HepG2 (cell line): ENCODE measurements around the gene RELB. TPM values are rescaled to one million over a fixed set of nuclear protein-coding genes. Genes with fewer than 3 reads are reported as not detected.

ENCODE experiments used
- AKAP8 ChIP-seq: sonication (generic); formaldehyde crosslinking; IDR thresholded peaks from 2 replicates; pipeline ENCODE4 v1.5.1; 2020; ENCODE audit warnings: mild to moderate bottlenecking, missing genetic modification reagents
- BRCA1 ChIP-seq: sonication (generic); formaldehyde crosslinking; IDR thresholded peaks from 2 replicates; pipeline ENCODE4 v1.4.0; 2020; ENCODE audit warnings: missing genetic modification reagents
- GFI1 ChIP-seq: sonication (generic); formaldehyde crosslinking; IDR thresholded peaks from 2 replicates; pipeline ENCODE4 v1.5.0; 2020; ENCODE audit warnings: missing genetic modification reagents, mild to moderate bottlenecking, borderline replicate concordance
- IRX3 ChIP-seq: sonication (generic); formaldehyde crosslinking; IDR thresholded peaks from 2 replicates; pipeline ENCODE4 v1.8.1; 2023; ENCODE audit warnings: mild to moderate bottlenecking, low read depth, missing genetic modification reagents, borderline replicate concordance
- KDM3A ChIP-seq: IDR thresholded peaks from 2 replicates; pipeline ENCODE4 v1.6.1; 2018; ENCODE audit warnings: low read depth, missing compliant biosample characterization
- KDM6A ChIP-seq: IDR thresholded peaks from 2 replicates; pipeline ENCODE4 v1.6.1; 2016; ENCODE audit warnings: low read depth
- MED1 ChIP-seq: sonication (generic); formaldehyde crosslinking; IDR thresholded peaks from 2 replicates; pipeline ENCODE4 v1.4.0; 2020; ENCODE audit warnings: missing genetic modification reagents
- NR3C1 ChIP-seq: sonication (generic); formaldehyde crosslinking; IDR thresholded peaks from 2 replicates; pipeline ENCODE4 v1.4.0; 2020; ENCODE audit warnings: missing genetic modification reagents
- PLRG1 ChIP-seq: fragments of 450-650 bp; conservative IDR thresholded peaks from 2 replicates; pipeline ENCODE4 v1.6.1; 2016
- RFXANK ChIP-seq: IDR thresholded peaks from 2 replicates; pipeline ENCODE4 v1.6.1; 2016
- RFXAP ChIP-seq: sonication (generic); formaldehyde crosslinking; IDR thresholded peaks from 2 replicates; pipeline ENCODE4 v1.4.0; 2020; ENCODE audit warnings: missing genetic modification reagents, borderline replicate concordance
- RXRA ChIP-seq: sonication (generic); formaldehyde crosslinking; IDR thresholded peaks from 2 replicates; pipeline ENCODE4 v1.5.1; 2020; ENCODE audit warnings: missing genetic modification reagents
- SMAD1 ChIP-seq: sonication (generic); formaldehyde crosslinking; IDR thresholded peaks from 2 replicates; pipeline ENCODE4 v1.4.0; 2020; ENCODE audit warnings: missing genetic modification reagents, low read depth, mild to moderate bottlenecking, borderline replicate concordance
- SNRNP70 ChIP-seq: fragments of 200-400 bp; formaldehyde crosslinking; IDR thresholded peaks from 2 replicates; pipeline ENCODE4 v1.6.1; 2017; ENCODE audit warnings: mild to moderate bottlenecking, low read depth, low read length, moderate library complexity
- SP4 ChIP-seq: sonication (generic); formaldehyde crosslinking; IDR thresholded peaks from 2 replicates; pipeline ENCODE4 v1.8.1; 2023; ENCODE audit warnings: mild to moderate bottlenecking, missing genetic modification reagents
- TOPORS ChIP-seq: sonication (generic); formaldehyde crosslinking; IDR thresholded peaks from 2 replicates; pipeline ENCODE4 v1.8.0; 2023; ENCODE audit warnings: mild to moderate bottlenecking, missing genetic modification reagents
- ZFY ChIP-seq: sonication (generic); formaldehyde crosslinking; IDR thresholded peaks from 2 replicates; pipeline ENCODE4 v1.4.0; 2020; ENCODE audit warnings: missing genetic modification reagents
- ZKSCAN1 ChIP-seq: fragments of 150-350 bp; IDR thresholded peaks from 2 replicates; pipeline ENCODE4 v1.6.1; 2014; ENCODE audit warnings: low read length
- ZNF101 ChIP-seq: sonication (generic); formaldehyde crosslinking; IDR thresholded peaks from 2 replicates; pipeline ENCODE4 v1.4.0; 2020; ENCODE audit warnings: mild to moderate bottlenecking, low read depth, missing genetic modification reagents, borderline replicate concordance
- ZNF331 ChIP-seq: sonication (generic); formaldehyde crosslinking; IDR thresholded peaks from 2 replicates; pipeline ENCODE4 v1.4.0; 2020; ENCODE audit warnings: missing genetic modification reagents
- ZNF615 ChIP-seq: sonication (generic); formaldehyde crosslinking; IDR thresholded peaks from 2 replicates; pipeline ENCODE4 v1.5.0; 2020; ENCODE audit warnings: mild to moderate bottlenecking, missing genetic modification reagents, borderline replicate concordance
- ZNF619 ChIP-seq: sonication (generic); formaldehyde crosslinking; IDR thresholded peaks from 2 replicates; pipeline ENCODE4 v1.4.0; 2020; ENCODE audit warnings: mild to moderate bottlenecking, missing genetic modification reagents
- ZNF777 ChIP-seq: sonication (generic); formaldehyde crosslinking; IDR thresholded peaks from 2 replicates; pipeline ENCODE4 v1.4.0; 2020; ENCODE audit warnings: missing genetic modification reagents
- ZNF782 ChIP-seq: sonication (generic); formaldehyde crosslinking; IDR thresholded peaks from 2 replicates; pipeline ENCODE4 v1.4.0; 2020; ENCODE audit warnings: missing genetic modification reagents, mild to moderate bottlenecking, borderline replicate concordance
- polyA plus RNA-seq, 8 experiments: library from polyadenylated mRNA; depleted of rRNA in 3 of 8; stranded (reverse) in 7 of 8; unstranded in 1 of 8; fragments of >200 nt; fragmentation: Illumina TruSeq in 4 of 8; extraction: Trizol in 4 of 8; gene quantifications; 2 replicates each; pipeline versions ENCODE4 v1.2.1 to v1.2.3, GENCODE V29; 2011 to 2016; ENCODE audit warnings: low read depth in 4 of 8, missing spikeins in 1 of 8, mixed read lengths in 1 of 8; ENCODE audit not compliant: insufficient read depth in 1 of 8
- total RNA-seq, 5 experiments: library from RNA; depleted of rRNA; stranded (reverse); fragments of >200 nt; fragmentation: Illumina TruSeq; extraction: Trizol; gene quantifications; 2 replicates each; pipeline ENCODE4 v1.2.3, GENCODE V29; 2016; ENCODE audit warnings: low read depth in 1 of 5
- TF ChIP-seq, protein P1 (sequence below): sonication (generic); formaldehyde crosslinking; IDR thresholded peaks from 2 replicates; pipeline ENCODE4 v1.5.1; 2020; ENCODE audit warnings: missing genetic modification reagents, mild to moderate bottlenecking, borderline replicate concordance
- TF ChIP-seq, protein P2 (sequence below): sonication (generic); formaldehyde crosslinking; IDR thresholded peaks from 2 replicates; pipeline ENCODE4 v1.4.0; 2020; ENCODE audit warnings: missing genetic modification reagents; ENCODE audit errors: not compliant biosample characterization
- TF ChIP-seq, protein P3 (sequence below): IDR thresholded peaks from 2 replicates; pipeline ENCODE4 v1.4.0; 2020; ENCODE audit warnings: mild to moderate bottlenecking, missing genetic modification reagents

Gene RELB
- total and polyA plus RNA-seq, 2 of the 13 experiments (the other 11 are each of a cell fraction or from before 2014, with no cell fraction given): 1.9 to 3.5 TPM

DNA sequence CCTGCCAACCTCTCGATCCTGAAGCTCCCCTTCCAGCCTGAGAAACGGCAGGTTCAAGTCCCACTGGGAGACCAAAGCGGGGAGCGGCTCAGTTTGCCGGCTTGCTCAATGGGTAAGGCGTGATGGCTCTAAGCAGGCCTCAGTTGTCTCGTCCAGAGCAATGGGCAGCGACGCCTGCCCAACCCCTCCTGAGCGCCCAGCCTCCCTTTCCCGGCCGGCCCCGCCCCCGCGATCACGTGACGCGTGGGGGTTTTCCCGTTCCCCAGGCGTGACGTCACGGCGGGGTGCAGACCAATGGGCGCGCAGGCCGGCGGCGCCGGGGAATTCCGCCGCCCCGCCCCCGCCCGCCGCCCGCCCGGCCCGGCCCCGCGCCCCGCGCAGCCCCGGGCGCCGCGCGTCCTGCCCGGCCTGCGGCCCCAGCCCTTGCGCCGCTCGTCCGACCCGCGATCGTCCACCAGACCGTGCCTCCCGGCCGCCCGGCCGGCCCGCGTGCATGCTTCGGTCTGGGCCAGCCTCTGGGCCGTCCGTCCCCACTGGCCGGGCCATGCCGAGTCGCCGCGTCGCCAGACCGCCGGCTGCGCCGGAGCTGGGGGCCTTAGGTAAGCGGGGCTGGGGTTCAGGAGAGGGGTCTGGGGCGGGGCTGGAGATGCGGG is at the start of gene RELB (continued):
- TF ChIP-seq, protein P1, sequence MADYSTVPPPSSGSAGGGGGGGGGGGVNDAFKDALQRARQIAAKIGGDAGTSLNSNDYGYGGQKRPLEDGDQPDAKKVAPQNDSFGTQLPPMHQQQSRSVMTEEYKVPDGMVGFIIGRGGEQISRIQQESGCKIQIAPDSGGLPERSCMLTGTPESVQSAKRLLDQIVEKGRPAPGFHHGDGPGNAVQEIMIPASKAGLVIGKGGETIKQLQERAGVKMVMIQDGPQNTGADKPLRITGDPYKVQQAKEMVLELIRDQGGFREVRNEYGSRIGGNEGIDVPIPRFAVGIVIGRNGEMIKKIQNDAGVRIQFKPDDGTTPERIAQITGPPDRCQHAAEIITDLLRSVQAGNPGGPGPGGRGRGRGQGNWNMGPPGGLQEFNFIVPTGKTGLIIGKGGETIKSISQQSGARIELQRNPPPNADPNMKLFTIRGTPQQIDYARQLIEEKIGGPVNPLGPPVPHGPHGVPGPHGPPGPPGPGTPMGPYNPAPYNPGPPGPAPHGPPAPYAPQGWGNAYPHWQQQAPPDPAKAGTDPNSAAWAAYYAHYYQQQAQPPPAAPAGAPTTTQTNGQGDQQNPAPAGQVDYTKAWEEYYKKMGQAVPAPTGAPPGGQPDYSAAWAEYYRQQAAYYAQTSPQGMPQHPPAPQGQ (CRISPR knock-in tag): no peak
- peak; percentile 26; the same call in 1 of the 2 replicates for TF ChIP-seq MED1 (CRISPR knock-in tag)
- TF ChIP-seq, protein P2, sequence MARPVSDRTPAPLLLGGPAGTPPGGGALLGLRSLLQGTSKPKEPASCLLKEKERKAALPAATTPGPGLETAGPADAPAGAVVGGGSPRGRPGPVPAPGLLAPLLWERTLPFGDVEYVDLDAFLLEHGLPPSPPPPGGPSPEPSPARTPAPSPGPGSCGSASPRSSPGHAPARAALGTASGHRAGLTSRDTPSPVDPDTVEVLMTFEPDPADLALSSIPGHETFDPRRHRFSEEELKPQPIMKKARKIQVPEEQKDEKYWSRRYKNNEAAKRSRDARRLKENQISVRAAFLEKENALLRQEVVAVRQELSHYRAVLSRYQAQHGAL: no peak
- TF ChIP-seq NR3C1 (CRISPR knock-in tag): no peak
- TF ChIP-seq ZNF331 (CRISPR knock-in tag): 0 out of 2 replicates have a peak, but pooled peaks have one; percentile 13
- no peak for TF ChIP-seq ZNF101
- TF ChIP-seq KDM3A (CRISPR knock-in tag): no peak
- no peak for TF ChIP-seq PLRG1
- no peak for TF ChIP-seq ZNF619 (CRISPR knock-in tag)
- TF ChIP-seq AKAP8 (CRISPR knock-in tag): no peak
- no peak for TF ChIP-seq ZNF782 (CRISPR knock-in tag)
- no peak for TF ChIP-seq SMAD1 (CRISPR knock-in tag)
- TF ChIP-seq RFXANK (CRISPR knock-in tag): no peak
- TF ChIP-seq SP4: peak; percentile 43
- no peak for TF ChIP-seq BRCA1
- TF ChIP-seq IRX3 (CRISPR knock-in tag): no peak
- no peak; the same call in 1 of the 2 replicates for TF ChIP-seq ZFY (CRISPR knock-in tag)
- no peak for TF ChIP-seq ZNF777 (CRISPR knock-in tag)
- no peak for TF ChIP-seq SNRNP70
- TF ChIP-seq ZNF615 (CRISPR knock-in tag): no peak
- no peak for TF ChIP-seq KDM6A
- TF ChIP-seq, protein P3, sequence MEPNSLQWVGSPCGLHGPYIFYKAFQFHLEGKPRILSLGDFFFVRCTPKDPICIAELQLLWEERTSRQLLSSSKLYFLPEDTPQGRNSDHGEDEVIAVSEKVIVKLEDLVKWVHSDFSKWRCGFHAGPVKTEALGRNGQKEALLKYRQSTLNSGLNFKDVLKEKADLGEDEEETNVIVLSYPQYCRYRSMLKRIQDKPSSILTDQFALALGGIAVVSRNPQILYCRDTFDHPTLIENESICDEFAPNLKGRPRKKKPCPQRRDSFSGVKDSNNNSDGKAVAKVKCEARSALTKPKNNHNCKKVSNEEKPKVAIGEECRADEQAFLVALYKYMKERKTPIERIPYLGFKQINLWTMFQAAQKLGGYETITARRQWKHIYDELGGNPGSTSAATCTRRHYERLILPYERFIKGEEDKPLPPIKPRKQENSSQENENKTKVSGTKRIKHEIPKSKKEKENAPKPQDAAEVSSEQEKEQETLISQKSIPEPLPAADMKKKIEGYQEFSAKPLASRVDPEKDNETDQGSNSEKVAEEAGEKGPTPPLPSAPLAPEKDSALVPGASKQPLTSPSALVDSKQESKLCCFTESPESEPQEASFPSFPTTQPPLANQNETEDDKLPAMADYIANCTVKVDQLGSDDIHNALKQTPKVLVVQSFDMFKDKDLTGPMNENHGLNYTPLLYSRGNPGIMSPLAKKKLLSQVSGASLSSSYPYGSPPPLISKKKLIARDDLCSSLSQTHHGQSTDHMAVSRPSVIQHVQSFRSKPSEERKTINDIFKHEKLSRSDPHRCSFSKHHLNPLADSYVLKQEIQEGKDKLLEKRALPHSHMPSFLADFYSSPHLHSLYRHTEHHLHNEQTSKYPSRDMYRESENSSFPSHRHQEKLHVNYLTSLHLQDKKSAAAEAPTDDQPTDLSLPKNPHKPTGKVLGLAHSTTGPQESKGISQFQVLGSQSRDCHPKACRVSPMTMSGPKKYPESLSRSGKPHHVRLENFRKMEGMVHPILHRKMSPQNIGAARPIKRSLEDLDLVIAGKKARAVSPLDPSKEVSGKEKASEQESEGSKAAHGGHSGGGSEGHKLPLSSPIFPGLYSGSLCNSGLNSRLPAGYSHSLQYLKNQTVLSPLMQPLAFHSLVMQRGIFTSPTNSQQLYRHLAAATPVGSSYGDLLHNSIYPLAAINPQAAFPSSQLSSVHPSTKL: no peak
- TF ChIP-seq TOPORS (CRISPR knock-in tag): no peak
- TF ChIP-seq RFXAP (CRISPR knock-in tag): no peak
- no peak for TF ChIP-seq ZKSCAN1
- TF ChIP-seq GFI1 (CRISPR knock-in tag): no peak
- 0 out of 2 replicates have a peak, but pooled peaks have one; percentile 31 for TF ChIP-seq RXRA
